DND-41 (cell line): ENCODE measurements around the gene MCFD2.

Source experiments
- EZH2 ChIP-seq: IDR thresholded peaks from 3 replicates; pipeline ENCODE4 v1.6.1; 2012; ENCODE audit warnings: borderline replicate concordance, low read depth, mild to moderate bottlenecking, moderate library complexity, low read length, inconsistent platforms; ENCODE audit not compliant: severe bottlenecking
- TF ChIP-seq, protein P1 (sequence below): IDR thresholded peaks from 2 replicates; pipeline ENCODE4 v1.5.1; 2012; ENCODE audit warnings: borderline replicate concordance, low read length, moderate library complexity, mild to moderate bottlenecking; ENCODE audit not compliant: poor library complexity, severe bottlenecking; ENCODE audit errors: extremely low read depth

GRCh38 chr2:46878240-46878877 is 37.2 kb downstream of the MCFD2 start:
- TF ChIP-seq, protein P1, sequence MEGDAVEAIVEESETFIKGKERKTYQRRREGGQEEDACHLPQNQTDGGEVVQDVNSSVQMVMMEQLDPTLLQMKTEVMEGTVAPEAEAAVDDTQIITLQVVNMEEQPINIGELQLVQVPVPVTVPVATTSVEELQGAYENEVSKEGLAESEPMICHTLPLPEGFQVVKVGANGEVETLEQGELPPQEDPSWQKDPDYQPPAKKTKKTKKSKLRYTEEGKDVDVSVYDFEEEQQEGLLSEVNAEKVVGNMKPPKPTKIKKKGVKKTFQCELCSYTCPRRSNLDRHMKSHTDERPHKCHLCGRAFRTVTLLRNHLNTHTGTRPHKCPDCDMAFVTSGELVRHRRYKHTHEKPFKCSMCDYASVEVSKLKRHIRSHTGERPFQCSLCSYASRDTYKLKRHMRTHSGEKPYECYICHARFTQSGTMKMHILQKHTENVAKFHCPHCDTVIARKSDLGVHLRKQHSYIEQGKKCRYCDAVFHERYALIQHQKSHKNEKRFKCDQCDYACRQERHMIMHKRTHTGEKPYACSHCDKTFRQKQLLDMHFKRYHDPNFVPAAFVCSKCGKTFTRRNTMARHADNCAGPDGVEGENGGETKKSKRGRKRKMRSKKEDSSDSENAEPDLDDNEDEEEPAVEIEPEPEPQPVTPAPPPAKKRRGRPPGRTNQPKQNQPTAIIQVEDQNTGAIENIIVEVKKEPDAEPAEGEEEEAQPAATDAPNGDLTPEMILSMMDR: no peak
- TF ChIP-seq EZH2: no peak
